Spleen (tissue), 11 donors: Measurements from ENCODE around the gene LEFTY2. TPM values are rescaled to one million over a fixed set of nuclear protein-coding genes. Genes with fewer than 3 reads are reported as not detected.
A peak's percentile ranks its signal among the peaks of the same experiment; 100 is the strongest.

ENCODE experiments used
- DNase-seq: peaks from one replicate; pipeline ENCODE4 v3.0.0-alpha.2; 2020
- H3K27ac ChIP-seq, 8 donors: fragments of 200-600 bp; sonication (generic) in 7 of 8; 1 replicate in 4 of 8; 2 replicates in 4 of 8; pipeline versions ENCODE4 v1.5.0 to v1.8.0; 2016 to 2021; ENCODE audit warnings: inconsistent platforms in 4 of 8, mild to moderate bottlenecking in 4 of 8, moderate library complexity in 1 of 8
- H3K27me3 ChIP-seq, 7 donors: fragments of 200-600 bp; sonication (generic) in 6 of 7; replicated peaks in 1 of 7; 1 replicate in 4 of 7; 2 replicates in 3 of 7; pipeline versions ENCODE4 v1.5.0 to v1.8.0; 2016 to 2021; ENCODE audit warnings: inconsistent platforms in 3 of 7, mild to moderate bottlenecking in 1 of 7
- H3K36me3 ChIP-seq, 6 donors: fragments of 200-600 bp; sonication (generic) in 5 of 6; 1 replicate in 4 of 6; 2 replicates in 2 of 6; pipeline versions ENCODE4 v1.5.0 to v1.8.0; 2016 to 2021; ENCODE audit warnings: inconsistent platforms in 2 of 6
- H3K4me1 ChIP-seq, 6 donors: fragments of 200-600 bp; sonication (generic) in 5 of 6; 1 replicate in 3 of 6; 2 replicates in 3 of 6; pipeline versions ENCODE4 v1.5.0 to v1.8.0; 2016 to 2021; ENCODE audit warnings: inconsistent platforms in 3 of 6
- H3K4me3 ChIP-seq, 8 donors: fragments of 200-600 bp; sonication (generic) in 7 of 8; 1 replicate in 4 of 8; 2 replicates in 4 of 8; pipeline versions ENCODE4 v1.5.0 to v1.8.0; 2016 to 2021; ENCODE audit warnings: inconsistent platforms in 4 of 8, mild to moderate bottlenecking in 4 of 8, moderate library complexity in 2 of 8
- H3K9me3 ChIP-seq, 8 donors: fragments of 200-600 bp; sonication (generic) in 7 of 8; 1 replicate in 4 of 8; 2 replicates in 4 of 8; pipeline versions ENCODE4 v1.5.0 to v1.8.0; 2016 to 2021; ENCODE audit warnings: inconsistent platforms in 4 of 8
- CTCF ChIP-seq, 11 experiments: fragments of 200-600 bp in 7 of 11; fragments of 450-650 bp in 4 of 11; sonication (generic) in 4 of 11; IDR thresholded peaks in 8 of 11; conservative IDR thresholded peaks in 3 of 11; 1 replicate in 7 of 11; 2 replicates in 4 of 11; pipeline versions ENCODE4 v1.4.0 to v1.8.0; 2016 to 2021; ENCODE audit warnings: antibody characterized with exemption in 11 of 11, inconsistent platforms in 4 of 11, mild to moderate bottlenecking in 1 of 11
- POLR2A ChIP-seq, 3 donors: fragments of 450-650 bp; IDR thresholded peaks; one replicate each; pipeline ENCODE4 v1.5.1; 2017; ENCODE audit warnings: antibody characterized with exemption in 3 of 3, mild to moderate bottlenecking in 1 of 3
- POLR2AphosphoS5 ChIP-seq, 3 donors: sonication (generic); formaldehyde crosslinking; IDR thresholded peaks; one replicate each; pipeline ENCODE4 v1.5.1; 2017; ENCODE audit warnings: antibody characterized with exemption in 3 of 3
- WGBS, 5 donors: extraction: QIAGEN DNeasy Blood & Tissue Kit in 3 of 5; methylation state at CpG; one replicate each; pipeline versions ENCODE4 v1.1.5 to v1.1.7; 2013 to 2018; 5-methylcytosine and 5-hydroxymethylcytosine counted together
- intact Hi-C: fragments of 100-400 bp; cut with DNase I; formaldehyde crosslinking; loops from one replicate; pipeline ENCODE4 v1.15.0; 2023; ENCODE audit warnings: low total_unique reads
- polyA plus RNA-seq, 3 donors: library from polyadenylated mRNA; stranded (reverse); fragments of 200-250 nt; gene quantifications; one replicate each; pipeline ENCODE4 v1.2.1, GENCODE V29; 2013
- total RNA-seq, 7 donors: library from RNA; depleted of rRNA in 3 of 7; stranded (reverse); fragments of >200 nt in 3 of 7; fragmentation: NEBNext Ultra II Directional in 4 of 7; extraction: Animal tissue kit (Norgen Biotek cat#: 25700) in 4 of 7; gene quantifications; one replicate each; pipeline versions ENCODE4 v1.1.0 to v1.2.1, GENCODE V29; 2016 to 2021
- donor health status: healthy with polysubstance abuse.
- donor health status: DM: no; HTN: no; CAD: no; lungs with moderate emphysema.
- donor health status: DM: no; HTN: no; CAD: no.
- donor health status: Bipolar disorder and iron deficiency.
- donor health status: healthy.
- donor health status: DM: no; HTN: no; CAD: no.
- donor health status: DM: yes; HTN: yes; CAD: no.

The LEFTY2 gene
- total and polyA plus RNA-seq, 10 donors: 0.06 to 0.65 (median 0.36) TPM; not detected in 4

DNA sequence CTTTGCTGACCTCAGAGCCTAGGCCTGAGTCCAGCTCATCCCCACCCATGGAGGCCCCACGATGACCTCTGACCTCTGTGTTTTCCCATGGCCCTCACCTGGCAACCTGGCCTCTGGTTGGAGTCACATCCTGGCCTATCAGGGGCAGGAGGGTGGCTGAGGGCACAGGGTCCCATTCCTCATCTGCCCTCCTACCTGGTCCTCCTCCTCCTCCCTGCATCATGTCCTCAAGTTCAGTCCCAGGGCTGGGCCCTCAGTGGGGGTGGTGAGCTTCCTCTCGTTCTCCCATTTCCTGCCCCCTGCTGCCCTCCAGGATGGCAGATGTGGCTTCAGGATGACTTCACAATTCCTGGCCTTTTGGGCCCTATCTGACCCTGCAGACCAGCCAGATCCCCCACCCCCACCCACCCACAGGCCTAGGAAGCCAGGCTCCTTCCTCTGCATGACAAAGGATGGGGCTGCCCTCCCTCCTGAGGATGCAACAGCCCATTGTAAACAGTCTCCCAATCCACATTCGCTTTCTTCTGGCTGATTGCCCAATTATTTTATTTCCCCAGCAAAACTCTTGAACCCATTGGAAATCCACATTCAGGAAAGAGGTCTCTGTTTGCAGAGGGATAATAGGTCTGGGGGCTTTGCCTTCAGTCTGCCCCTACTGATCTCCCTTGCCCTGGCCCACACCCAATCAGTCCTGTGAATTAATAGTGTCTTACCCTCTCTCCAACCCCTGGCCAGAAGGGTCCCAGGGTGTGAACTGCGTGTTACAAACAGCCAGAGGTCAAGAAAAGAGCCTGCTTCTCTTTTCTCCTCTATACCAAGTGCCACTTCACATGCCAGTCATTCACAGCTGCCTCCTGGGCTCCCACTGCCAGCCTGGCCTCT, 41.7 kb downstream of the LEFTY2 start:
- intact Hi-C loops: no loop called here
- 60 to 79% (median 64%) methylated on average over 4 of the region's 4 CpGs for WGBS, 5 donors
- no peaks in the 10 kb centered on the region for H3K36me3 ChIP-seq
- TF ChIP-seq POLR2AphosphoS5 (IDR thresholded peaks at IDR 0.05) (no peak), CTCF (IDR thresholded peaks at IDR 0.05 in 8 of 11, conservative IDR thresholded peaks at IDR 0.05 in 3 of 11) (no peak), POLR2A (IDR thresholded peaks at IDR 0.05) (no peak)
- no peaks in the 10 kb centered on the region for H3K9me3 ChIP-seq
- no peaks in the 10 kb centered on the region for H3K27me3 ChIP-seq
- peaks cover 11 to 39% (median 32%) of the 10 kb centered on the region in 6 donors for H3K4me1 ChIP-seq
- no peak for DNase-seq
- peak overlapping the region in 2 of 8 donors; percentile 81 to 91 for H3K27ac ChIP-seq
- H3K4me3 ChIP-seq: no peak overlapping the region

DNA sequence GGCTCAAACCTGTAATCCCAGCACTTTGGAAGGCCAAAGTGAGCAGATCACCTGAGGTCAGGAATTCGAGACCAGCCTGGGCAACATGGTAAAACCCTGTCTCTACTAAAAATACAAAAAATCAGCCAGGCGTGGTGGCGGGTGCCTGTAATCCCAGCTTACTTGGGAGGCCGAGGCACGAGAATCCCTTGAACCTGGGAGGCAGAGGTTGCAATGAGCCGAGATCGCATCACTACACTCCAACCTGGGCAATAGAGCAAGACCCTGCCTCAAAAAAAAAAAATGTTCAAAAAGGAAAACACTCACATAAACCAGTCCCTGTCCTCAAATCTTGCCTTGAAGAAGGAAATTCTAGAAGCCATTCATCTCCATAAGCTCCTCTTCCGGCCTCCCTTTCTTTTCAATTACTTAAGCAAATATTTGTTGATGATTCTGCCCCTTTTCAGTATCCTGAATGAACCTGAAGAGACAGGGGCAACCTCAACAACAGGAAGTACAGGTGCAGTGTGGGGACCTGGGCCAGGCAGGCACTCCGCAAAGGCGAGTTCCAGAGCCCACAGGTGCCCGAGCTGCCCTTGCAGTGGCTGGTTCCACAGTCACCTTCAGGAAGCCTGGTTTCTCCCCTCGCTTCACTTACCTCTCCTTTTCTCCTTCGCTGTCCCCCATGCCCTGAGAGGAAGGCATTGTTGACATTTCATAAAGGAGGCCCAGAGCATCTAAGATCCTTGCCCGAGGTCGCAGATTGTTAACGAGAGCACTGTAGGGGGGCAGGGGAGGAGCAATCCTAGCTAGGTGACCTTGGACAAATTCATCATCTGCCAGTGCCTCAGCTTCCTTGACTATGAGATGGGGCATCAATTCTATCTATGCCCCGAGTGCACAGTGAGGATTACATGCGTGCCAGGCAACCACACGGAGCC, 43.2 kb downstream of the LEFTY2 start:
- peak; percentile 86 for DNase-seq
- TF ChIP-seq POLR2AphosphoS5 (IDR thresholded peaks at IDR 0.05) (peak in 2 of 3 donors; percentile 20 to 62), CTCF (IDR thresholded peaks at IDR 0.05 in 8 of 11, conservative IDR thresholded peaks at IDR 0.05 in 3 of 11) (no peak), POLR2A (IDR thresholded peaks at IDR 0.05) (no peak)
- H3K4me3 ChIP-seq: peak overlapping the region in 1 of 8 donors; percentile 41
- H3K27ac ChIP-seq: peak overlapping the region; percentile 68 to 91 (median 78)
- H3K9me3 ChIP-seq: no peaks in the 10 kb centered on the region
- intact Hi-C loops: no loop called here
- H3K27me3 ChIP-seq: no peaks in the 10 kb centered on the region
- WGBS, 5 donors: 80 to 85% (median 83%) methylated on average over 16 to 19 of the region's 19 CpGs
- H3K36me3 ChIP-seq: no peaks in the 10 kb centered on the region
- peaks cover 11 to 39% (median 32%) of the 10 kb centered on the region in 6 donors for H3K4me1 ChIP-seq

GRCh38 chr1:225896937-225897549, 44.0 kb downstream of the LEFTY2 start:
- Histone ChIP-seq H3K4me1 (peaks cover 11 to 39% (median 32%) of the 10 kb centered on the region in 6 donors), H3K27ac (peak overlapping the region; percentile 68 to 91 (median 78)), H3K36me3 (no peaks in the 10 kb centered on the region), H3K27me3 (no peaks in the 10 kb centered on the region), H3K9me3 (no peaks in the 10 kb centered on the region), H3K4me3 (peak overlapping the region in 1 of 8 donors; percentile 41)
- peak; percentile 83 for DNase-seq
- TF ChIP-seq POLR2AphosphoS5 (IDR thresholded peaks at IDR 0.05): peak; percentile 43 to 83 (median 80)
- TF ChIP-seq CTCF (IDR thresholded peaks at IDR 0.05 in 8 of 11, conservative IDR thresholded peaks at IDR 0.05 in 3 of 11): peak in 1 of 11 experiments; percentile 10
- no peak for TF ChIP-seq POLR2A (IDR thresholded peaks at IDR 0.05)
- 27 to 46% (median 31%) methylated on average over 7 of the region's 7 CpGs for WGBS, 5 donors
- intact Hi-C loops: no loop called here
